K562 (cell line): ENCODE measurements around the gene RINL.
"Not testable (repeated sequence)": the region's sequence is repeated elsewhere in the genome, so short reads cannot be mapped to it uniquely, and the experiment has no call there.

ENCODE experiments used
- EHMT2 ChIP-seq: fragments of 450-650 bp; IDR thresholded peaks from 2 replicates; pipeline ENCODE4 v1.6.1; 2018; ENCODE audit warnings: antibody characterized with exemption
- FOXJ3 ChIP-seq: sonication (generic); formaldehyde crosslinking; IDR thresholded peaks from 2 replicates; pipeline ENCODE4 v1.4.0; 2020; ENCODE audit warnings: mild to moderate bottlenecking, missing genetic modification reagents
- NFIX ChIP-seq: fragments of 250-450 bp; sonication (Bioruptor Pico); IDR thresholded peaks from 2 replicates; pipeline ENCODE4 v1.4.0; 2020; ENCODE audit warnings: low read depth, mild to moderate bottlenecking, moderate library complexity
- NFXL1 ChIP-seq: fragments of 450-650 bp; formaldehyde crosslinking; IDR thresholded peaks from 2 replicates; pipeline ENCODE4 v1.4.0; 2021; ENCODE audit warnings: mild to moderate bottlenecking
- NR2F6 ChIP-seq: fragments of 450-650 bp; formaldehyde crosslinking; IDR thresholded peaks from 2 replicates; pipeline ENCODE4 v1.4.0; 2020; ENCODE audit warnings: mild to moderate bottlenecking
- PHB2 ChIP-seq: fragments of 450-650 bp; IDR thresholded peaks from 2 replicates; pipeline ENCODE4 v1.6.1; 2017; ENCODE audit warnings: low read depth
- POLR2A ChIP-seq: fragments of 450-650 bp; conservative IDR thresholded peaks from 2 replicates; pipeline ENCODE4 v1.6.1; 2016
- POLR2AphosphoS5 ChIP-seq: IDR thresholded peaks from 2 replicates; pipeline ENCODE4 v1.6.1; 2011; ENCODE audit warnings: mild to moderate bottlenecking, low read depth, low read length, moderate library complexity; ENCODE audit not compliant: control insufficient read depth, insufficient read depth
- RBM39 ChIP-seq: fragments of 200-400 bp; formaldehyde crosslinking; optimal IDR thresholded peaks from 2 replicates; pipeline ENCODE3; 2018; ENCODE audit warnings: low read depth, low read length
- RFX1 ChIP-seq: fragments of 450-650 bp; IDR thresholded peaks from 2 replicates; pipeline ENCODE4 v1.6.1; 2016; ENCODE audit warnings: mild to moderate bottlenecking, moderate library complexity
- STAT5A ChIP-seq: IDR thresholded peaks from 2 replicates; pipeline ENCODE4 v1.6.1; 2012; ENCODE audit warnings: low read length, inconsistent platforms, borderline replicate concordance
- TBL1XR1 ChIP-seq, 2 experiments: IDR thresholded peaks; 2 replicates each; pipeline ENCODE4 v1.6.1; 2012; ENCODE audit warnings: improper control_type of control experiment in 2 of 2, low read length in 2 of 2, mild to moderate bottlenecking in 1 of 2
- YY1 ChIP-seq, 3 experiments: IDR thresholded peaks; 2 replicates each; pipeline ENCODE4 v1.6.1; 2011; ENCODE audit warnings: low read length in 2 of 3, mild to moderate bottlenecking in 2 of 3, moderate library complexity in 2 of 3, borderline replicate concordance in 1 of 3, control low read depth in 1 of 3, low read depth in 1 of 3; ENCODE audit not compliant: insufficient read depth in 3 of 3, insufficient replicate concordance in 2 of 3, control insufficient read depth in 1 of 3, insufficient read length in 1 of 3; ENCODE audit errors: extremely low read depth in 1 of 3
- TF ChIP-seq, protein P1 (sequence below): sonication (generic); formaldehyde crosslinking; IDR thresholded peaks from 2 replicates; pipeline ENCODE4 v1.4.0; 2020; ENCODE audit warnings: mild to moderate bottlenecking, missing genetic modification reagents

DNA sequence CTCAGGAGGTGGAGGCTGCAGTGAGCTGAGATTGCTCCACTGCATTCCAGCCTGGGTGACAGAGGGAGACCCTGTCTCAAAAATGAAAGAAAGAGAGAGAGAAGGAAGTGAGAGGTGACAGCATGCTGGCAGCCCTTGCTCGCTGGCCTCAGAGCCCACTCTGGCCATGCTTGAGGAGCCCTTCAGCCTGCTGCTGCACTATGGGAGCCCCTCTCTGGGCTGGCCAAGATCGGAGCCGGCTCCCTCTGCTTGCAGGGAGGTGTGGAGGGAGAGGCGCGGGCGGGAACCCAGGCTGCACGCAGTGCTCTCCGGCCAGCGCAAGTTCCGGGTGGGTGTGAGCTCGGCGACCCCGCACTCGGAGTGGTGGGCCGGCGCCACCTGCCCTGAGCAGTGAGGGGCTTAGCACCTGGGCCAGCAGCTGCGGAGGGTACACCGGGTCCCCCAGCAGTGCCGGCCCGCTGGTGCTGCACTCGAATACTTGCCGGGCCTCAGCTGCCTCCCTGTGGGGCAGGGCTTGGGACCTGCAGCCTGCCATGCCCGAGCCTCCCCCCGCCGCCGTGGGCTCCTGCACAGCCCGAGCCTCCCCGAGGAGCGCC lies 56.7 kb downstream of the RINL start:
- TF ChIP-seq NFIX (CRISPR knock-in tag); FOXJ3; STAT5A; YY1 (IDR thresholded peaks at IDR 0.05; ENCODE audit: borderline replicate concordance in 1 of 3, control insufficient read depth in 1 of 3, extremely low read depth in 1 of 3, insufficient read depth in 3 of 3, insufficient read length in 1 of 3, insufficient replicate concordance in 2 of 3, low read depth in 1 of 3, low read length in 2 of 3); NFXL1 (CRISPR knock-in tag); EHMT2; RBM39; TBL1XR1 (IDR thresholded peaks at IDR 0.05; ENCODE audit: low read length in 2 of 2); PHB2; POLR2AphosphoS5; NR2F6 (CRISPR knock-in tag); RFX1; POLR2A: not testable (repeated sequence)
- TF ChIP-seq, protein P1, sequence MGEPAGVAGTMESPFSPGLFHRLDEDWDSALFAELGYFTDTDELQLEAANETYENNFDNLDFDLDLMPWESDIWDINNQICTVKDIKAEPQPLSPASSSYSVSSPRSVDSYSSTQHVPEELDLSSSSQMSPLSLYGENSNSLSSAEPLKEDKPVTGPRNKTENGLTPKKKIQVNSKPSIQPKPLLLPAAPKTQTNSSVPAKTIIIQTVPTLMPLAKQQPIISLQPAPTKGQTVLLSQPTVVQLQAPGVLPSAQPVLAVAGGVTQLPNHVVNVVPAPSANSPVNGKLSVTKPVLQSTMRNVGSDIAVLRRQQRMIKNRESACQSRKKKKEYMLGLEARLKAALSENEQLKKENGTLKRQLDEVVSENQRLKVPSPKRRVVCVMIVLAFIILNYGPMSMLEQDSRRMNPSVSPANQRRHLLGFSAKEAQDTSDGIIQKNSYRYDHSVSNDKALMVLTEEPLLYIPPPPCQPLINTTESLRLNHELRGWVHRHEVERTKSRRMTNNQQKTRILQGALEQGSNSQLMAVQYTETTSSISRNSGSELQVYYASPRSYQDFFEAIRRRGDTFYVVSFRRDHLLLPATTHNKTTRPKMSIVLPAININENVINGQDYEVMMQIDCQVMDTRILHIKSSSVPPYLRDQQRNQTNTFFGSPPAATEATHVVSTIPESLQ, result not testable (repeated sequence)
